ENCODE data around the gene KIF17.

Gene KIF17

DNA sequence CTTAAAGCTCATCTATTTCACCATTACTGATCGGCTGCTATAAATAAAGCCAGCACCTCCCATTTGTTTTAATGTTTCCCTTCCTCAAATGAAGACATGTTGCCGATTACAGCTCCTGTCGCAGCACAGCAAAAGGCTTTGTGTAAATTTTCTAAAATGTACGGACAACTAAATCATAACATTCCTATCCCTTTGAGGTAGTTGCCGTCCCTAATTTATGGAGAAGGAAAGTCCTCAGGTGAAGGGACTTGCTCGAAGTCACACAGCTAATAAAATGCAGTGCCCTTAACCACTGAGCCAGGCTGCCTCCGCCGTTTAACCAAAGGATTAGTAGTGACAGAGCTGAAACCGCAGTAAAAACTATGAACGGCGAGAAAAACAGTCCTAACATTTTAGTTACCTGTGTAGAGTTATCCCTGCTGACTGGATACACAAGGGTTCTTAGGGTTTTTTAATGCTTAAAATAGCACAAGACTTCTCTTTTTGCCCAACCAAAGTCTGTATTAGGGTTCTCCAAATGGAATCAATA lies 83.7 kb downstream of the KIF17 start:
- DNase-seq (ENCODE audit: insufficient read length, low spot score) = no peak
- TF ChIP-seq, protein P1, sequence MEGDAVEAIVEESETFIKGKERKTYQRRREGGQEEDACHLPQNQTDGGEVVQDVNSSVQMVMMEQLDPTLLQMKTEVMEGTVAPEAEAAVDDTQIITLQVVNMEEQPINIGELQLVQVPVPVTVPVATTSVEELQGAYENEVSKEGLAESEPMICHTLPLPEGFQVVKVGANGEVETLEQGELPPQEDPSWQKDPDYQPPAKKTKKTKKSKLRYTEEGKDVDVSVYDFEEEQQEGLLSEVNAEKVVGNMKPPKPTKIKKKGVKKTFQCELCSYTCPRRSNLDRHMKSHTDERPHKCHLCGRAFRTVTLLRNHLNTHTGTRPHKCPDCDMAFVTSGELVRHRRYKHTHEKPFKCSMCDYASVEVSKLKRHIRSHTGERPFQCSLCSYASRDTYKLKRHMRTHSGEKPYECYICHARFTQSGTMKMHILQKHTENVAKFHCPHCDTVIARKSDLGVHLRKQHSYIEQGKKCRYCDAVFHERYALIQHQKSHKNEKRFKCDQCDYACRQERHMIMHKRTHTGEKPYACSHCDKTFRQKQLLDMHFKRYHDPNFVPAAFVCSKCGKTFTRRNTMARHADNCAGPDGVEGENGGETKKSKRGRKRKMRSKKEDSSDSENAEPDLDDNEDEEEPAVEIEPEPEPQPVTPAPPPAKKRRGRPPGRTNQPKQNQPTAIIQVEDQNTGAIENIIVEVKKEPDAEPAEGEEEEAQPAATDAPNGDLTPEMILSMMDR (IDR thresholded peaks at IDR 0.05; ENCODE audit: insufficient read depth, missing control alignments) = no peak
- FAIRE-seq = no peak

DNA sequence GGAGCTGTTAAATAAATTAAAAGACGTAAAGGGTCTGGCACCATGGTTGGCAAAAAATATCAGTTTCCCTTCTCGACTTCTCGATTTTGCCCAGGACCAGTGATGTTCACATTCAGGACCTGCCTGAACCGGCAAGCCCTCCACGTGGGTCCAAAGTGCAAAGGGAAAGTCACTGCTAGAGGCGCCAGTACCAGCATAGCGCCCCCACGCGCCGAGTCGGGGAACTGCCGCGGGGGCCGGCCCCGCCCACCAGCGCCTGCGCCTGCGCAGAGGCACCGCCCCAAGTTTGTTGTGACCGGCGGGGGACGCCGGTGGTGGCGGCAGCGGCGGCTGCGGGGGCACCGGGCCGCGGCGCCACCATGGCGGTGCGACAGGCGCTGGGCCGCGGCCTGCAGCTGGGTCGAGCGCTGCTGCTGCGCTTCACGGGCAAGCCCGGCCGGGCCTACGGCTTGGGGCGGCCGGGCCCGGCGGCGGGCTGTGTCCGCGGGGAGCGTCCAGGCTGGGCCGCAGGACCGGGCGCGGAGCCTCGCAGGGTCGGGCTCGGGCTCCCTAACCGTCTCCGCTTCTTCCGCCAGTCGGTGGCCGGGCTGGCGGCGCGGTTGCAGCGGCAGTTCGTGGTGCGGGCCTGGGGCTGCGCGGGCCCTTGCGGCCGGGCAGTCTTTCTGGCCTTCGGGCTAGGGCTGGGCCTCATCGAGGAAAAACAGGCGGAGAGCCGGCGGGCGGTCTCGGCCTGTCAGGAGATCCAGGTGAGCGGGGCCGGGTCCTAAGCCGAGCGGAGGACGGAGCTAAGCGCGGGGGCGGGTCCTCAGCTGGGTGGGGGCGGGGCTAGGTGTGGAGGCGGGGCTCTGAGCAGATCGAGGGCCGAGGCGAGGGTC lies 84.4 kb downstream of the KIF17 start, which contains the start of gene PINK1:
PINK1 (plus strand) TSS at position 269 of the 875 bp plus-strand sequence; CDS start at position 360, 91 bp downstream.
- DNase-seq (ENCODE audit: insufficient read length, low spot score) = peak; percentile 32
- FAIRE-seq = no peak
- TF ChIP-seq, protein P1 (IDR thresholded peaks at IDR 0.05; ENCODE audit: insufficient read depth, missing control alignments) = peak; percentile 80

DNA sequence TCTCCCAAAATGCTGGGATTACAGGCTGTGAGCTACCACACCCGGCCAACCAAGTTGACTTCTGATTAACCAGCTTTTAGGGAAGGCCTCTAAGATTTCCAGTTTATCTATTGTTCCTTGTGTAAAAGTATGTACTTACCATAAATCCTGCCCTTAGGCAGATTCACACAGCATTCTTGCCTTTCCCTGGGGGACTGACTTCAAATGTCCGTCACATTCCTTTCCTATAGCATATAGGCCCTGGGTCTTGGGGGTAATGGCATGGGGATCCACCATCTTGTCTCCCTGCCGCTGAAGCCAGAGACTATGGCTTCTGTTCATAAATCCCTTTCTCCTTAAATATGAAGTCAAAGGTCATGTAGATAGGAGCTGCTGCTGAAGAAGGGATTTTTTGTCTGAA lies 85.4 kb downstream of the KIF17 start:
- TF ChIP-seq, protein P1 (IDR thresholded peaks at IDR 0.05; ENCODE audit: insufficient read depth, missing control alignments) = no peak
- DNase-seq (ENCODE audit: insufficient read length, low spot score) = no peak
- FAIRE-seq = no peak

DNA sequence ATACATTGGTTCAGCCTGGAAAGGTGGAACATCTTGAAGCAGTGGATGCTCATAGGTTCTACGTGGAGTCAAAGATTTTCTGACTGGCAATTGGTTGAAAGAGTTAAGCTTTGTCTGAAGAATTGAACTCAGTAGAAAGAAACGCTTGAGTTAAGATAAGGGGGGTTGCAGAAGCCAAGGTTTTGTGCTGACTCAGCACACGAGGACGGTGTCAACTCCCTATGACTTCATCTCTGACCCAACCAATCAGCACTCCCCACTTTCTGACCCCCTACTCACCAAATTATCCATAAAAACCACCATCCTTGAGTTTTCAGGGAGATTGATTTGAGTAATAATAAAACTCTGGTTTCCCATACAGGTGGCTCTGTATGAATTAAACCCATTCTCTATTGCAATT lies 87.1 kb downstream of the KIF17 start:
- FAIRE-seq (no peak), DNase-seq (ENCODE audit: insufficient read length, low spot score) (no peak)
- TF ChIP-seq, protein P1 (IDR thresholded peaks at IDR 0.05; ENCODE audit: insufficient read depth, missing control alignments) = no peak

DNA sequence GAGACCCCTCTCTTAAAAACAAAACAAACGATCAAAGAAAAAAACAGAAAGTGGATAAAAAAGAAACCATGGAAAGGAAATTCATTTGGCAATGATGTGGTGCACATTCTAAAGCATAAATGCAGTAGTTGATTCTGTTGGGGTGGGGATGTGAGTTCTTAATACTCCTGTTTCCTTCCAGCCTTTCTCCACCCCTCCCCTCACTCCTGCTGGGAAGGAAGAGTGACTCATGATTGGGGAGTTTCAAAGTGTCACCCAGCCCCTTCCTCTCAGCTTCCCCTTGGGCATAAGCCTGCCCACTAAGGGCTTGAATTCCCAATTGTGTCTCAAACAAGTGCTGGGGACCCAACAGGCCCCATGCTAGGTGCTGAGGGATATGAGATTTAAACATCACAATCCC lies 91.3 kb downstream of the KIF17 start:
- DNase-seq (ENCODE audit: insufficient read length, low spot score) (no peak), FAIRE-seq (no peak)
- TF ChIP-seq, protein P1 (IDR thresholded peaks at IDR 0.05; ENCODE audit: insufficient read depth, missing control alignments) = no peak

DNA sequence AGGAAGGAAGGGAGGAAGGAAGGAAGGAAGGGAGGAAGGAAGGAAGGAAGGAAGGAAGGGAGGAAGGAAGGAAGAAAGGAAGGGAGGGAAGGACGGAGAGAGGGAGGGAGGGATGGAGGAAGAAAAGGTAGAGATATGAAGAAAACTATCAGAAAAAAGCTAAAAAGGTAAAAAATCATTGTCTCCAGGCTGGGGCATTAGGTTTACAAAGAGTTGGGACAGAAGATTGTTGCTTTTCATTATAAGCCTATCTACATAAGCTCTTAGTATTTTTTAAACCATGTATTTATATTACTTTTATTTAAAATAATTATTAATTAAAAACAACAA lies 91.7 kb downstream of the KIF17 start:
- FAIRE-seq = no peak
- no peak for DNase-seq (ENCODE audit: insufficient read length, low spot score)
- TF ChIP-seq, protein P1 (IDR thresholded peaks at IDR 0.05; ENCODE audit: insufficient read depth, missing control alignments) = no peak
